Ascending aorta (tissue), 2 donors: ENCODE measurements around the gene FSCN2. TPM values are rescaled to one million over a fixed set of nuclear protein-coding genes. Genes with fewer than 3 reads are reported as not detected.
"Not testable (repeated sequence)": the region's sequence is repeated elsewhere in the genome, so short reads cannot be mapped to it uniquely, and the experiment has no call there.

ENCODE experiments used
- DNase-seq, 2 donors: peaks; one replicate each; pipeline ENCODE4 v3.0.0-alpha.2; 2019; ENCODE audit warnings: low spot score in 2 of 2
- H3K27ac ChIP-seq, 2 donors: fragments of 200-600 bp; sonication (generic); one replicate each; pipeline ENCODE4 v1.5.1; 2016 to 2017; ENCODE audit warnings: mild to moderate bottlenecking in 1 of 2
- H3K27me3 ChIP-seq: fragments of 200-600 bp; sonication (generic); one replicate; pipeline ENCODE4 v1.5.1; 2017
- H3K36me3 ChIP-seq, 2 donors: fragments of 200-600 bp; sonication (generic); one replicate each; pipeline ENCODE4 v1.5.1; 2016
- H3K4me1 ChIP-seq, 2 donors: fragments of 200-600 bp; sonication (generic); one replicate each; pipeline ENCODE4 v1.5.1; 2016 to 2017; ENCODE audit warnings: mild to moderate bottlenecking in 1 of 2
- H3K4me3 ChIP-seq, 2 donors: fragments of 200-600 bp; sonication (generic); one replicate each; pipeline ENCODE4 v1.5.1; 2016 to 2017; ENCODE audit warnings: mild to moderate bottlenecking in 1 of 2
- H3K9me3 ChIP-seq, 2 donors: fragments of 200-600 bp; sonication (generic); one replicate each; pipeline ENCODE4 v1.5.1; 2016
- CTCF ChIP-seq, 3 experiments: fragments of 200-600 bp in 2 of 3; fragments of 450-650 bp in 1 of 3; sonication (generic) in 2 of 3; IDR thresholded peaks; one replicate each; pipeline ENCODE4 v1.5.1; 2016 to 2019; ENCODE audit warnings: antibody characterized with exemption in 3 of 3, mild to moderate bottlenecking in 1 of 3, moderate library complexity in 1 of 3
- intact Hi-C: fragments of 100-400 bp; cut with DNase I; formaldehyde crosslinking; loops from one replicate; pipeline ENCODE4 v1.15.1; 2023
- total RNA-seq: library from RNA; depleted of rRNA; stranded (reverse); fragments of >200 nt; gene quantifications from one replicate; pipeline ENCODE4 v1.1.0, GENCODE V29; 2016

Gene FSCN2
- total RNA-seq, 1 donor from 2014 or later: not detected

GRCh38 chr17:81580481-81580880 lies 52.3 kb downstream of the FSCN2 start:
- intact Hi-C loops: no loop called here
- Histone ChIP-seq H3K4me3 (no peak overlapping the region), H3K9me3 (no peaks in the 10 kb centered on the region), H3K27ac (no peak overlapping the region), H3K36me3 (peaks cover 21 to 66% of the 10 kb centered on the region in 2 donors), H3K27me3 (no peaks in the 10 kb centered on the region), H3K4me1 (peaks cover 10 to 28% of the 10 kb centered on the region in 2 donors)
- TF ChIP-seq CTCF (IDR thresholded peaks at IDR 0.05): no peak
- DNase-seq: no peak

- Histone ChIP-seq H3K27me3 (no peaks in the 10 kb centered on the region), H3K4me1 (peaks cover 9 to 16% of the 10 kb centered on the region in 2 donors), H3K36me3 (peaks cover 31 to 74% of the 10 kb centered on the region in 2 donors), H3K4me3 (no peak overlapping the region), H3K27ac (no peak overlapping the region), H3K9me3 (no peaks in the 10 kb centered on the region)
- no peak for DNase-seq
- no peak for TF ChIP-seq CTCF (IDR thresholded peaks at IDR 0.05)
- intact Hi-C loops: no loop called here
Observed at GRCh38 chr17:81581758-81582157, 53.6 kb downstream of the FSCN2 start.

GRCh38 chr17:81582341-81582740 lies 54.2 kb downstream of the FSCN2 start:
- H3K27me3 ChIP-seq: no peaks in the 10 kb centered on the region
- no peak for TF ChIP-seq CTCF (IDR thresholded peaks at IDR 0.05)
- no peak overlapping the region for H3K4me3 ChIP-seq
- H3K4me1 ChIP-seq: peaks cover 3 to 10% of the 10 kb centered on the region in 2 donors
- no peak overlapping the region for H3K27ac ChIP-seq
- intact Hi-C loops: no loop called here
- peaks cover 35 to 80% of the 10 kb centered on the region in 2 donors for H3K36me3 ChIP-seq
- DNase-seq: no peak
- no peaks in the 10 kb centered on the region for H3K9me3 ChIP-seq

GRCh38 chr17:81582749-81583148 lies 54.6 kb downstream of the FSCN2 start:
- intact Hi-C loops: no loop called here
- peaks cover 0 to 6% of the 10 kb centered on the region in 2 donors for H3K4me1 ChIP-seq
- no peak overlapping the region for H3K27ac ChIP-seq
- DNase-seq: no peak
- H3K4me3 ChIP-seq: no peak overlapping the region
- no peak for TF ChIP-seq CTCF (IDR thresholded peaks at IDR 0.05)
- peaks cover 37 to 82% of the 10 kb centered on the region in 2 donors for H3K36me3 ChIP-seq
- H3K9me3 ChIP-seq: no peaks in the 10 kb centered on the region
- no peaks in the 10 kb centered on the region for H3K27me3 ChIP-seq

GRCh38 chr17:81583589-81584342 lies 55.6 kb downstream of the FSCN2 start:
- H3K4me3 ChIP-seq: no peak overlapping the region
- TF ChIP-seq CTCF (IDR thresholded peaks at IDR 0.05): no peak
- peaks cover 47 to 85% of the 10 kb centered on the region in 2 donors for H3K36me3 ChIP-seq
- no peaks in the 10 kb centered on the region for H3K4me1 ChIP-seq
- H3K9me3 ChIP-seq: no peaks in the 10 kb centered on the region
- no peaks in the 10 kb centered on the region for H3K27me3 ChIP-seq
- intact Hi-C loops: no loop called here
- H3K27ac ChIP-seq: no peak overlapping the region
- no peak for DNase-seq

- H3K4me1 ChIP-seq, H3K27me3 ChIP-seq, DNase-seq, H3K9me3 ChIP-seq, intact Hi-C loops, H3K4me3 ChIP-seq, H3K27ac ChIP-seq: not testable (repeated sequence)
- peaks cover 55 to 90% of the 10 kb centered on the region in 2 donors for H3K36me3 ChIP-seq
Observed at GRCh38 chr17:81584771-81585170, 56.6 kb downstream of the FSCN2 start.
